Activated naive CD8-positive, alpha-beta T cell treated with anti-CD3 and anti-CD28 coated beads for 36 hours (primary cell): ENCODE measurements around the gene SLC17A1. TPM values are rescaled to one million over a fixed set of nuclear protein-coding genes. Genes with fewer than 3 reads are reported as not detected.

Experiments
- total RNA-seq, 2 experiments: library from RNA; stranded (reverse); gene quantifications; one replicate each; pipeline ENCODE4 v1.2.3, GENCODE V29; 2021

SLC17A1 gene
- total RNA-seq, 2 experiments from 2014 or later = not detected

Other genes starting within 250 kb of the SLC17A1 start
- gene SCGN, start 179.8 kb downstream of the SLC17A1 start, total RNA-seq = not detected
- gene SLC17A4, start 77.3 kb downstream of the SLC17A1 start, total RNA-seq = not detected
- gene SLC17A3, start 42.2 kb upstream of the SLC17A1 start, total RNA-seq = not detected
- not detected for gene SLC17A2, start 98.6 kb upstream of the SLC17A1 start, total RNA-seq
- 1 to 10 TPM; 8.1 to 8.2 TPM for gene TRIM38, start 130.8 kb upstream of the SLC17A1 start, total RNA-seq